ENCODE results near the gene OSBPL10.

DNA sequence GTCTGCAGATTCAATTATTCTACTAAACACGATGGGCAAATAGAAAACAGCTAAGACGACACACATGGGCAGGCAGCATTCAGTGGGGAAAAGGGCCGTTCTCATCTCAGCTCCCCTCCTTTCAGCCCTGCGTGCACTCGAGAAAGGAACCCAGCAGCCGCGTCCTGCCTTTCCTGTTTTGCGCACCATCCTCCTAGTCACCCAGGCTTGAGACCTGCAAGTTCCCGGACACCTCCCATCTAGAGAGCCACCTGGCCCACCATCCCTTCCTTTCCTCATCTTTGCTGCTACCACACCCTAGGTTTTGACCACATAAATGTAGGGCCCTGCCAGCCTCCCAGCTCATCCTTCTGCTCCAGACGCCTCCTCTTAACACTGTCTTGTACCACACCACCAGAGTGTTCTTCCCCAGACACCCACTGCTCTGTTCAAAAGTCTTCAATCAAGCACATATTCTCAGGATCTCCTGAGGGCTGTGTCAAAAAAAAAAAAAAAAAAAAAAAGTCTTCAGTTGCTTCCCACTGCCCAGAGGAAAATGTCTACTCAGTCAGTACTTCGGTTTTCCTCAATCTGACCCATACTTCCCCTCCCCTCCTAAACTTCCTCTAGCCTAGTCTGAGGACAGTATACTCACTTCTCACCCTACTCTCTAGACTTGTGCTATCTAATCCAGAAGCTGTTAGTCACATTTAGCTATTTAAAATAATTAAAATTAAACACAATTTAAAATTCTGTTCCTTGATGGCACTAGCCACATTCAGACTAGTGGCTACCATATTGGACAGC, 266.4 kb downstream of the OSBPL10 start:
- TF ChIP-seq MXI1 (conservative IDR thresholded peaks at IDR 0.05; ENCODE audit: poor library complexity, severe bottlenecking) (no peak), CTCF (IDR thresholded peaks at IDR 0.05; ENCODE audit: poor library complexity, severe bottlenecking) (no peak), EP300 (conservative IDR thresholded peaks at IDR 0.05; ENCODE audit: poor library complexity, severe bottlenecking) (no peak), POLR2AphosphoS5 (IDR thresholded peaks at IDR 0.05) (no peak), REST (IDR thresholded peaks at IDR 0.05; ENCODE audit: borderline replicate concordance) (no peak)

All from neural cell (in vitro differentiated cells).